ENCODE results near the gene MYH15. TPM values are rescaled to one million over a fixed set of nuclear protein-coding genes. Genes with fewer than 3 reads are reported as not detected.

MYH15 gene
- total RNA-seq, 6 experiments from 2014 or later: 0.19 to 0.59 (median 0.31) TPM

DNA sequence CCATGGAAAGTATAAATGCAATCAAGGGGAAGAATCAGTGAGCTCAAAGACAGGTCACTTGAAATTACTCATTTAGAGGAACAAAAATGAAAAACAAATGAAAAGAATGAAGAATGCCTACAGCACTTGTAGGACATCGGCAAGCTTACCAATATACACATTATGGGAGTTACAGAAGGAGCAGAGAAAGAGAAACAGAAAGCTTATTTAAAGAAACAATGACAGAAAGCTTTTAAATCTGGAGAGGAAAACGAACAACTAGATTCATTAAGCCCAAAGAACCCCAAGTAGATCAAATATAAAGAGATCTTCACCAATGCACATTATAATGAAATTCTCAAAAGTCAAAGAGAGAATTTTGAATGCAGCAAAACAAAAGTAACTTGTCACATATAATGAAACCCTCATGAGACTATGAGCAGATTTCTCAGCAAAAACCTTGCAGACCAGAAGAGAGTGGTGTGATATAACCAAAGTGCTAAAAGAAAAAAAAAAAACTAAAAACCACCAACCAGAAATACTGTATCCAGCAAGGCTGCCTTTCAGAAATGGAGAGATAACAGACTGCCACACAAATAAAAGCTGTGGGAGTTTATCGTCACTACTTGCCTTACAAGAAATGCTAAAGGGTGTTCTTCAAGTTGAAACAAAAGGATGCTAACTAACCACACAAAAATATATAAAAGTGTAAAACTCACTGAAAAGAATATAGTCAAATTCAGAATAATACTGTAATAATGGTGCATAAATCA lies 63.1 kb downstream of the MYH15 start:
- peaks cover 36% of the 10 kb centered on the region for H3K36me3 Mint-ChIP-seq (ENCODE audit: low read depth)
- no peak overlapping the region for H3K27ac Mint-ChIP-seq
- DNase-seq: no peak
- H3K4me3 Mint-ChIP-seq: no peak overlapping the region
- H3K27me3 Mint-ChIP-seq (ENCODE audit: insufficient read depth): no peaks in the 10 kb centered on the region
- H3K4me1 Mint-ChIP-seq (ENCODE audit: low read depth): peaks cover 15% of the 10 kb centered on the region
- H3K9me3 Mint-ChIP-seq: peaks cover 15% of the 10 kb centered on the region
- TF ChIP-seq, protein P1, sequence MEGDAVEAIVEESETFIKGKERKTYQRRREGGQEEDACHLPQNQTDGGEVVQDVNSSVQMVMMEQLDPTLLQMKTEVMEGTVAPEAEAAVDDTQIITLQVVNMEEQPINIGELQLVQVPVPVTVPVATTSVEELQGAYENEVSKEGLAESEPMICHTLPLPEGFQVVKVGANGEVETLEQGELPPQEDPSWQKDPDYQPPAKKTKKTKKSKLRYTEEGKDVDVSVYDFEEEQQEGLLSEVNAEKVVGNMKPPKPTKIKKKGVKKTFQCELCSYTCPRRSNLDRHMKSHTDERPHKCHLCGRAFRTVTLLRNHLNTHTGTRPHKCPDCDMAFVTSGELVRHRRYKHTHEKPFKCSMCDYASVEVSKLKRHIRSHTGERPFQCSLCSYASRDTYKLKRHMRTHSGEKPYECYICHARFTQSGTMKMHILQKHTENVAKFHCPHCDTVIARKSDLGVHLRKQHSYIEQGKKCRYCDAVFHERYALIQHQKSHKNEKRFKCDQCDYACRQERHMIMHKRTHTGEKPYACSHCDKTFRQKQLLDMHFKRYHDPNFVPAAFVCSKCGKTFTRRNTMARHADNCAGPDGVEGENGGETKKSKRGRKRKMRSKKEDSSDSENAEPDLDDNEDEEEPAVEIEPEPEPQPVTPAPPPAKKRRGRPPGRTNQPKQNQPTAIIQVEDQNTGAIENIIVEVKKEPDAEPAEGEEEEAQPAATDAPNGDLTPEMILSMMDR (IDR thresholded peaks at IDR 0.05): no peak

DNA sequence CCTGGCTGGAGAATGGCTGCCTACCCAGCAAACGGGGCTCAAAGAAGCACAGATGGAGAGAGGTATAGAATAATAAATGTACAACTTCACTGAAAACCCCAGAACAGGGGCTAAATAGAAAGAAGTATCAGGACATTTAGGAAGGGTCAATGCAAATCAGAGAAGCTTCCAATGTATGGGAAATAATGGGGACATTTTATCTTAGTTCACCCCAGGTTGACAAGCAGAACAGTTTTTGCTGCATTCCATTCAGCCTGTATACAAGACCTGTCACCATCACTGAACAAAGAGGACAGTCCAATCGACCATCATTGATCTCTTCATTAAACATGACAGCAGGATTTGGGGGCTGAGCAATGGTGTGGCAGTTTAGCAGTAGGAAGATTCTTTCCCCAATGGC lies 68.1 kb downstream of the MYH15 start:
- H3K4me3 Mint-ChIP-seq: no peak overlapping the region
- peaks cover 17% of the 10 kb centered on the region for H3K36me3 Mint-ChIP-seq (ENCODE audit: low read depth)
- H3K27ac Mint-ChIP-seq: no peak overlapping the region
- no peak for DNase-seq
- peaks cover 31% of the 10 kb centered on the region for H3K4me1 Mint-ChIP-seq (ENCODE audit: low read depth)
- H3K9me3 Mint-ChIP-seq: peaks cover 12% of the 10 kb centered on the region
- no peaks in the 10 kb centered on the region for H3K27me3 Mint-ChIP-seq (ENCODE audit: insufficient read depth)
- TF ChIP-seq, protein P1 (IDR thresholded peaks at IDR 0.05): no peak

DNA sequence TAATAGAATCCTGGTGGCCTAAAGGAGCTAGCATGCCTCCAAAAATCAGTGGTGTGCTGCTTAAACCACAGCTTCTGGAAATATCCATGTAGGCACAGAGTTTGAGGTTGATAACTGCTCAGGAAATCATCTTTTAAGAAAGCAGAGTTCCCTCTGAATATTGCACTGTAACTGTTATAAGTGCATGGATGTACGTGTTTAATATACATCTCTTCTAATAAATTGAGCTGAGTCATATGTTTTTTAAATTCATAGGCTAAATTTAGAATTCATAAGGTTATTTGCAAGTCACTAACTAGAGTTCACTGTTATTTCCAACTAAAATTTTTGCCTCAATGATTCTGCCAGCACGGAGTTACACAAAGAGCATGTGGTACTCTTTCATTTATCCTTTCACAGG lies 68.9 kb downstream of the MYH15 start:
- Mint-ChIP-seq H3K36me3 (ENCODE audit: low read depth) (peaks cover 9% of the 10 kb centered on the region), H3K27ac (no peak overlapping the region), H3K4me3 (no peak overlapping the region; the same call in 1 of the 2 replicates), H3K9me3 (peaks cover 5% of the 10 kb centered on the region), H3K27me3 (ENCODE audit: insufficient read depth) (no peaks in the 10 kb centered on the region), H3K4me1 (ENCODE audit: low read depth) (peaks cover 31% of the 10 kb centered on the region)
- no peak for DNase-seq
- TF ChIP-seq, protein P1 (IDR thresholded peaks at IDR 0.05): no peak

DNA sequence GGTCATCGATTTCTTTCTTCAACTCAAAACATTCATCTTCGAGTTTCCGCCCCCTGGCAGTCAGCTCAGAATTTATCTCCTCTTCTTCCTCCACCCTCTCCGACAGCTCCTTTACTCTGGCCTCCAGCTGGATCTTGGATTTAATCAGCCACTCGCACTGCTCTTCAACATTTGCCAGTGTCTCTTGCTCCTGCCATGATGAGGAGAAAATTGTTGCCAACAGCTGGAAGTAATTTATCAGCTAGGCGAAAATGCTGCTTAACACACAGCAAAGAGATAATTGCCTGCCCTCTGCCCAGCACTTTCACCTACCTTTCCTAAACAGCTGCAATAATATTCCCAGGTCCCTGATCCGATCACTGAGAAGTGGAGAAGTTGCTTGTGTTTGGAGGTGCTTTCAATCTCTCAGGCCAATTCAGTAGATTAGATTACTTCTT lies 69.3 kb downstream of the MYH15 start:
- TF ChIP-seq, protein P1 (IDR thresholded peaks at IDR 0.05): no peak
- Mint-ChIP-seq H3K4me1 (ENCODE audit: low read depth) (peaks cover 31% of the 10 kb centered on the region), H3K4me3 (no peak overlapping the region; the same call in 1 of the 2 replicates), H3K36me3 (ENCODE audit: low read depth) (peaks cover 5% of the 10 kb centered on the region), H3K27me3 (ENCODE audit: insufficient read depth) (no peaks in the 10 kb centered on the region), H3K9me3 (peaks cover under 1% of the 10 kb centered on the region), H3K27ac (no peak overlapping the region)
- no peak for DNase-seq

DNA sequence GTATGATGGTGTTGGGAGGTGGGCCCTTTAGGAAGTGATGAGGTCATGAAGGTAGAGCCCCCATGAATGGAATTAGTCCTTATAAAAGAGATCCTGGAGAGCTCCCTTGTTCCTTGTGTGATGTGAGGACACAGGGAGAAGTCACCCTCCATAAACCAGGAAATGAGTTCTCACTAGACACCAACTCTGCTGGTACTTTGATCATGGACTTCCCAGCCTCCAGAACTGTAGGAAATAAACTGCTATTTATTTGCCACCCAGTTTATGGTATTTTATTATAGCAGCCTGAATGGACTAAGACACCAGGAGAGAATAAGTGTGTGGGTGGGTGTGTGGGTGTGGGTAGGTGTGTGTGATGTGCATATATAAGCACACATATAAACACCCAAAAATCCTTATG lies 71.9 kb downstream of the MYH15 start:
- Mint-ChIP-seq H3K4me1 (ENCODE audit: low read depth) (peaks cover 25% of the 10 kb centered on the region), H3K9me3 (peaks cover 2% of the 10 kb centered on the region; the same call in 1 of the 2 replicates), H3K27ac (no peak overlapping the region), H3K27me3 (ENCODE audit: insufficient read depth) (no peaks in the 10 kb centered on the region), H3K36me3 (ENCODE audit: low read depth) (no peaks in the 10 kb centered on the region), H3K4me3 (no peak overlapping the region)
- TF ChIP-seq, protein P1 (IDR thresholded peaks at IDR 0.05): no peak
- DNase-seq: no peak

Measured in HFFc6 (cell line).